ENCODE data around the gene WIPF3. TPM values are rescaled to one million over a fixed set of nuclear protein-coding genes. Genes with fewer than 3 reads are reported as not detected.

The WIPF3 gene
- total and polyA plus RNA-seq, 4 donors: 0.20 to 2.8 (median 0.29) TPM

GRCh38 chr7:29922921-29923700, 116.8 kb downstream of the WIPF3 start:
- no peak overlapping the region for H3K9ac ChIP-seq (ENCODE audit: insufficient read depth in 1 of 2, low read length in 2 of 2)
- no peaks in the 10 kb centered on the region for H3K27me3 ChIP-seq (ENCODE audit: control insufficient read depth in 3 of 3, insufficient read depth in 3 of 3, low read length in 2 of 3)
- ATAC-seq (ENCODE audit: insufficient read depth, low FRiP score) (no peak), DNase-seq (no peak)
- peaks cover 0 to 3% (median 0%) of the 10 kb centered on the region in 5 donors for H3K4me1 ChIP-seq (ENCODE audit: control insufficient read depth in 5 of 5, insufficient read depth in 5 of 5, low read length in 5 of 5)
- H3K36me3 ChIP-seq (ENCODE audit: control insufficient read depth in 4 of 4, insufficient read depth in 4 of 4, low read length in 4 of 4): peaks cover 0 to 18% (median 6%) of the 10 kb centered on the region in 4 donors
- no peaks in the 10 kb centered on the region for H3K9me3 ChIP-seq (ENCODE audit: control insufficient read depth in 4 of 4, insufficient read depth in 3 of 4, low read length in 3 of 4)
- H3K4me3 ChIP-seq: no peak overlapping the region
- no peak for TF ChIP-seq CTCF (IDR thresholded peaks at IDR 0.05; ENCODE audit: control extremely low read depth, extremely low read depth)
- 61 to 74% methylated on average over 7 of the region's 7 CpGs for WGBS, 2 donors
- no peak overlapping the region for H3K27ac ChIP-seq (ENCODE audit: low read depth in 1 of 2, low read length in 1 of 2)

GRCh38 chr7:29924006-29924405, 117.7 kb downstream of the WIPF3 start:
- no peak overlapping the region for H3K9ac ChIP-seq (ENCODE audit: insufficient read depth in 1 of 2, low read length in 2 of 2)
- ATAC-seq (ENCODE audit: insufficient read depth, low FRiP score) (no peak), DNase-seq (no peak)
- H3K27me3 ChIP-seq (ENCODE audit: control insufficient read depth in 3 of 3, insufficient read depth in 3 of 3, low read length in 2 of 3): no peaks in the 10 kb centered on the region
- peaks cover 0 to 3% (median 0%) of the 10 kb centered on the region in 5 donors for H3K4me1 ChIP-seq (ENCODE audit: control insufficient read depth in 5 of 5, insufficient read depth in 5 of 5, low read length in 5 of 5)
- no peak for TF ChIP-seq CTCF (IDR thresholded peaks at IDR 0.05; ENCODE audit: control extremely low read depth, extremely low read depth)
- no peak overlapping the region for H3K27ac ChIP-seq (ENCODE audit: low read depth in 1 of 2, low read length in 1 of 2)
- no peaks in the 10 kb centered on the region for H3K9me3 ChIP-seq (ENCODE audit: control insufficient read depth in 4 of 4, insufficient read depth in 3 of 4, low read length in 3 of 4)
- peaks cover 0 to 15% (median 6%) of the 10 kb centered on the region in 4 donors for H3K36me3 ChIP-seq (ENCODE audit: control insufficient read depth in 4 of 4, insufficient read depth in 4 of 4, low read length in 4 of 4)
- 79 to 90% methylated on average over 9 of the region's 9 CpGs for WGBS, 2 donors
- H3K4me3 ChIP-seq: no peak overlapping the region

GRCh38 chr7:29924684-29925083, 118.4 kb downstream of the WIPF3 start:
- no peak overlapping the region for H3K27ac ChIP-seq (ENCODE audit: low read depth in 1 of 2, low read length in 1 of 2)
- H3K9me3 ChIP-seq (ENCODE audit: control insufficient read depth in 4 of 4, insufficient read depth in 3 of 4, low read length in 3 of 4): no peaks in the 10 kb centered on the region
- ATAC-seq (ENCODE audit: insufficient read depth, low FRiP score) (no peak), DNase-seq (no peak)
- H3K9ac ChIP-seq (ENCODE audit: insufficient read depth in 1 of 2, low read length in 2 of 2): no peak overlapping the region
- H3K4me1 ChIP-seq (ENCODE audit: control insufficient read depth in 5 of 5, insufficient read depth in 5 of 5, low read length in 5 of 5): peaks cover 0 to 3% (median 0%) of the 10 kb centered on the region in 5 donors
- peaks cover 0 to 15% (median 4%) of the 10 kb centered on the region in 4 donors for H3K36me3 ChIP-seq (ENCODE audit: control insufficient read depth in 4 of 4, insufficient read depth in 4 of 4, low read length in 4 of 4)
- no peak overlapping the region for H3K4me3 ChIP-seq
- H3K27me3 ChIP-seq (ENCODE audit: control insufficient read depth in 3 of 3, insufficient read depth in 3 of 3, low read length in 2 of 3): no peaks in the 10 kb centered on the region
- WGBS, 2 donors: 92 to 94% methylated on average over 2 of the region's 2 CpGs
- TF ChIP-seq CTCF (IDR thresholded peaks at IDR 0.05; ENCODE audit: control extremely low read depth, extremely low read depth): no peak
